GM10847 (cell line): ENCODE measurements around the gene AVEN.

Experiments
- POLR2A ChIP-seq: IDR thresholded peaks from 2 replicates; pipeline ENCODE4 v1.6.1; 2011; ENCODE audit not compliant: insufficient read length; ENCODE audit errors: extremely low read depth

Gene AVEN, protein sequence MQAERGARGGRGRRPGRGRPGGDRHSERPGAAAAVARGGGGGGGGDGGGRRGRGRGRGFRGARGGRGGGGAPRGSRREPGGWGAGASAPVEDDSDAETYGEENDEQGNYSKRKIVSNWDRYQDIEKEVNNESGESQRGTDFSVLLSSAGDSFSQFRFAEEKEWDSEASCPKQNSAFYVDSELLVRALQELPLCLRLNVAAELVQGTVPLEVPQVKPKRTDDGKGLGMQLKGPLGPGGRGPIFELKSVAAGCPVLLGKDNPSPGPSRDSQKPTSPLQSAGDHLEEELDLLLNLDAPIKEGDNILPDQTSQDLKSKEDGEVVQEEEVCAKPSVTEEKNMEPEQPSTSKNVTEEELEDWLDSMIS

DNA sequence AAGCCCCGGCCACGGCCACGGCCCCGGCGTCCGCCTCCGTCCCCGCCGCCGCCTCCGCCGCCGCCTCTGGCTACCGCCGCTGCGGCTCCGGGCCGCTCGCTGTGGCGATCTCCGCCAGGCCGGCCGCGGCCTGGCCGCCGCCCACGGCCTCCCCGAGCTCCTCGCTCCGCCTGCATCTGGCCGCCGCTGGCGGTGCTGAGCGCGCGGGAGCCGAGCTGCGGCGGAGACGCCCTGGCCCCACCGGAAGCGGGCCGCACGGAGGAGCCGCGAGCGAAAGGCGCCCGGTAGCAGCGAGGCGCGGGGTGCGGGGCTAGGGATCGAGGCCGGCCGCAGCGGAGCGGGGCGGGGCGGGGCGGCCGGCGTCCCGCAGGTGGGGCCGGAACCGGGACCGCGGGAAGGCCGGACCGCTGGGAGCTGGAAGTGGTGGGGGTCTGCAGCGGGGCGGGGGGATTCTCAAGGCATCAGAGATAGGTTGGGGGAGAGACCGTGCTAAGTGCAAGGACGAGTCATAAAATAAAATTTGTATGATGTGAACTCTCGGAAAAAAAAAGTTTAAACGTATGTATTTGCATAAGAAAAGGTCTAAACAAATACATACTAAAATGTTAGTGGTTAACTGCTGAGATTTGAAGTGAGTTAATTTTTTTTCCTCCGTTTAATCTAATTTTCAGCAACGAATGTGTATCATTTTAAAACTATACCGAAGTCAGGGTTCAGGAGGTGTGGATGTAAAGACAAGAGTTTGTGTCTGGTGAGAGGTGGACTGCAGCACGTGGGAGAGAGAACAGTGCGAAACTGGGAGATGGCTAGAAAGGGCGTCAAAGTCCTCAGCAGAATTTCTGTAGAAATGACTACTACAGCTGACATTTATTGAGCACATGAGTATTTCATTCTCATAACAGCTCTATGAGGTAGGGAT lies at the start of gene AVEN:
Gene AVEN, minus strand, starts transcription at position 334 of the 919 bp plus-strand sequence. Its CDS starts 158 bp downstream, at position 176.
- no peak for TF ChIP-seq POLR2A

DNA sequence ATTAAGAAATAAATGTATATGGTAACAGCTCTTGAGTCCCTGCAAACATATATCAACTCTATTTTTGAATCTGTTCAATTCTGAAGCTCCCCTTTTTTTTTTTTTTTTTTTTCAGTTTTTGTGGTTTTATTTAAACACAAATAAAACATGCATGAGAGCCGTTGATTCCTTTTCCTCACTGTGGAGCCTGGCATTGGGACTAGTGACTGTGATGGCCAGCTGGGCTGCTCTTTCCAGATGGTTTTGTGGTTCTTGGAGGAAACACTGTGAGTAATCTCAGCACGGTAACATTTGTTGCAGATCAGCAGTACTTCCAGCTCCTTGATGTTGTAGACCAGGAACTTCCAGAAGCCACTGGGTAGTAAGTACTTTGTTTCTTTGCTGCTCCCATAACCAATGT lies 46.7 kb upstream of the AVEN start:
- no peak for TF ChIP-seq POLR2A

DNA sequence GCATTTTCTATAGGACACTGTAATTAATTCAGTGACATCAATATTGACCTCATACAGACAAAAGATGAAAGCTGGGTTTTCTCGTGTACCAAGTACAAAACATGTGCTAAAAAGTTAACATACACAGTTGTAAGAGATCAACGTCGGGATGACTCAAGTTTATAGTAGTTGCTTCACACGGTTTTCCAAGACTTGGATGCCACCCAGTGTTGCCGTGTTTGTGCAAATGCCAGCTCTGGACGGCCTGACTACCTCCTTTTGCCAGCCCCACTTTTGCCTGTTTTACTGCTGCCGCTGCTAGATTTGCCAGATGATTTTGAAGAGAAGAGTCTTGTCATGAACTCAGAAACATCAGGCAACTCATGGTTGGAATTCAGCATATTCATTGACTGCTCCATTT lies 45.1 kb upstream of the AVEN start:
- TF ChIP-seq POLR2A = no peak

DNA sequence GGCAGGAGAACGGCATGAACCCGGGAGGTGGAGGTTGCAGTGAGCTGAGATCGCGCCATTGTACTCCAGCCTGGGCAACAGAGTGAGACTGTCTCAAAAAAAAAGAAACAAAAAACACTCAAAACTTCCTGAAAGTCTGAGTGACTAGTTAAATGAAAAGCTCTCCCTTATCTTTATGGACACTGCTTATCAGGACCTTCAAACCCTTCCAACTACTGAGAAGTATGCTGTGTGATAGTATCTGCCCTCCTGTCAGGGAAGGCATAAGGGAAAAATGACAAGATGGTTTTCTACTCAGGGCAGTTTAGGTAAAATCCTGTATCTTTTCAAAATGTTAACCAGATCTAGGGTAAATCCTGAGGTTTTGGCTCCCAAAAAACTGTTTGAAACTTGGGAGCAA lies 40.9 kb upstream of the AVEN start:
- TF ChIP-seq POLR2A = no peak

DNA sequence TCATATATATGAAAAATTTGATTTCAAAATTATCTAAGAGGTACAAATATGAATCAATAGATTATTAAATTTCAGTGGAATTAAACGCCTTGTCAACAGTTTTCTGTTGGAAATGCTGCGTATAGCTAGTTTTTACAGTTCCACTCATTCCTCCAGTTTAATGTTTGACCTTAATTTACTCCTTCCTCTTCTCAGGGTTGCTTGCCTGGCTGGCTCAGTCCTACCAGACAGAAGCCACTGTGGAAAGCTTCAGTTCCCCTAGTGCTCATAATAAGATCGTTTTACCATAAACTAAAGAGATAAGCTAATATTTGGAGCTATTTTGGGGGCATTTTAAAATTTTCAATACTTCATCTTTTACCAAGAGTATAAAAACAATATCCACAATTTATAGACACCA lies 39.9 kb upstream of the AVEN start:
- TF ChIP-seq POLR2A = no peak

DNA sequence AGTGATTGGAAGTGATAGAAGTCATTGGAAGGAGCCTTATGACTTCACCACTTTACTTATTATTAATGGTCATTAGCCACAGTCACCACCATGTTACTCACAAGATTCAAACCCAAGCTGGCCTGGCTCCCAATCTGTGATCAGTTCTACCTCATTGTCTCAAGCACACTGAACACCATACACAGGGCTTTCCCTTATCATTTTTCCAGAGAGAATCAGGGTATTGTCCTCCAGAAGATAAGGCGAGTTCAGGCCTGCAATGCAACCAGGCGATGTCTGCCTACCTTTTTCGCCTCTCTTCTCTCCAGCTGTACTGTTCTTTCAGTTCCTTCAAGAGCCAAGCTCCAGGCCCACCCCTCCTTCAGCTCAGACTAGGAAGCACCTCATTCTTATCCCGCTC lies 37.8 kb upstream of the AVEN start:
- no peak for TF ChIP-seq POLR2A

DNA sequence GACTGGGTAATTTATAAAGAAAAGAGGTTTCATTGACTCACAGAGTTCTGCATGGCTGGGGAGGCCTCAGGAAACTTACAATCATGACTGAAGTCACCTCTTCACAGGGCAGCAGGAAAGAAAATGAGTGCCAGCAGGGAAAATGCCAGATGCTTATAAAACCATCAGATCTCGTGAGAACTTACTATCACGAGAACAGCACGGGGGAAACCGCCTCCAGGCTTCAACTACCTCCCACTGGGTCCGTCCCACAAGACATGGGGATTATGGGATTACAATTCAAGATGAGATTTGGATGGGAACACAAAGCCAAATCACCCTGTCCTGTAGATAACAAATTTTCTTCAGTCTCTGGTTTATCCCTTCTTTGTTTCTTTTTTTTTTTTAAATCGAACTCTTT lies 31.0 kb upstream of the AVEN start:
- no peak for TF ChIP-seq POLR2A

DNA sequence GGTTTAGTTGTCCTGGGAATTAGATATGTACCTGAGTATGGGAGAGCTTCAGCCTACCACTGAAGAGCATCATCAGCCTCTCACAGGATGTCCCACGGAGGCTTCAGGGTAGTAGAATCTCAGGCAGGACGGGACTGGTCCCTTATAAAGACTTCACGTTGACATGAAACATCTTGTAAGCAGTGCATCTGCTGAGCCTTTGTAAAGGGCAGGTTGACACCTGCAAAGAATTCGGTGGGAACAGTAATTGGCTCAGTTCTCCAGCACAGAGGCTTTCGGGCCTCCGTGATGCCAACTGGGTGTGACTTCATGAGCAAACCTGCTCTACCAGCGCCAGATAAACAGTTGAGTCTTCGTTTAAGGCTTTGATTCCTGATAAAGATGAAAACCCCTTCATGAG lies 26.9 kb upstream of the AVEN start:
- no peak for TF ChIP-seq POLR2A

DNA sequence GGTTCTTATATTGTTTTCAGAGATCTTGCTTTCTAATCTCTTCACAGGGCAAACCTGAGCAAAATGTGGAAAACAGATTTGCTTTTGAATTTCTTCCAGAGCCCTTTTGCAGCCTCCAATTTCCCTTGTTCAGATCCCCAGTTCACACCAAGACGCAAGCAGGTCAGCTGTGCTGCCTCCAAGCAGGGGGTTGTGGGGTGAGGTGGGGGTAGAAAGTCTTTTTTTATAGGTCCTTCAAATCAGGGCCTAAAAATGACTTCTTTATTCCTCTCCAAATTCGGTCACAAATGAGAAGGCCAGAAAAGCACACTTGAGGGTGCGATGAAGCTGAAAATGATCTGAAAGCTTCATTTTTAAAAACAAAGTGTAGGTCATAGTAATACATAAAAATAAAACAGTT lies 26.3 kb upstream of the AVEN start:
- no peak for TF ChIP-seq POLR2A

DNA sequence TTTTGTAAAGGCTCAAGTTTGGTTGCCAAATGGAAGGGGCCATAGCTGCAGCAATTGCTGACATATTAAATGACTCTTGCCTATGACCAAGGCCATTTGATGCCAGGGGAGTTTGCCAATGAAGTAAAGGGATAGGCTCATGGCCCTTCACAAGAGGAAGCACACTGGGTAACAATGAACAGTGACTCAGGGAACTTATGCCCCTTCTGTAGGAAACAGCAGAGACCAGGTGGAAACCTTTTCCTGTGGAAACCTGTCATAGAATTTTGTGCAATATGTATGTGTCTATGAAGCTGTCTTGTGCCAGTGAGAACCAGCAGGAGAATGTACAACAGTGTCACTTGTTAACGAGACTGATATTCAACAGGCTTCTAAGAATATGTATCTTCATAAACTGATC lies 25.4 kb upstream of the AVEN start:
- TF ChIP-seq POLR2A = no peak

DNA sequence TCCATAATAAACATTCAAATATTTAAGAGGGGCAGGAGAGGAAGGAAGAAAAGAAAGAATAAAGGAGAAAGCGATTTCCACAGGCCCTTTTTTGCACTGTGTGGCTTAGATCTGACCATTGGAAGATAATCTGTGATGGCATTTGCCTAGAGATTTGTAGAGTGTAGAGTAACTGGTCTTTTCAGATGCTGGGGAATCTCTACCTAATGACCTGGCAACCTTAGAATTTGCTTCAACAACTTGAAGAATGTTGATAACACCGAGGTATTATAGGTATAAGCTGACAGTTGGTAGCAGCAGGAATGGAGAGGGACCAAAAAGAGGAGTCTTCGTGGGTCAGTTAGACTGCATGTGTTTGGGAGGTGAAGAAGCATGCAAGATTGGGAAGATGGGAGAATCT lies 20.9 kb upstream of the AVEN start:
- TF ChIP-seq POLR2A = no peak

DNA sequence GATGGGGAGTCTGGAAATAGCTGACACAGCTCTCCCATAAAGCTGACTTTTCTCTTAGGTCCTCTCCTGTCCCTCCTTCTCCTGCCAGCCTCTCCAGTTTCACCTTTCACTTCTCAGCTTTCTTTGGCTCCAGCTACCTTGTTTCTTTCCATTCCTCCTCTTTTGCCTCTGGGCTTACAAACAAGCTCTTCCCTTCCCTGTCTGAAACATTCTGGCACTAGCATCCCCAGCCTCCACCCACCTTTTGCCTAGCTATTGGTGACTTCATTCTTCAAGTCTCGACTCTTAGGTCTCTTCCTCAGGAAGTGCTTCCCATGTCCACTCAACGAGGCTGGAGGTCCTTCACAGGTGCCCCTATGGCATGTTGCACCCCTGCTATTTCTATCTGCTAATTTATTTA lies 20.5 kb upstream of the AVEN start:
- TF ChIP-seq POLR2A = no peak

DNA sequence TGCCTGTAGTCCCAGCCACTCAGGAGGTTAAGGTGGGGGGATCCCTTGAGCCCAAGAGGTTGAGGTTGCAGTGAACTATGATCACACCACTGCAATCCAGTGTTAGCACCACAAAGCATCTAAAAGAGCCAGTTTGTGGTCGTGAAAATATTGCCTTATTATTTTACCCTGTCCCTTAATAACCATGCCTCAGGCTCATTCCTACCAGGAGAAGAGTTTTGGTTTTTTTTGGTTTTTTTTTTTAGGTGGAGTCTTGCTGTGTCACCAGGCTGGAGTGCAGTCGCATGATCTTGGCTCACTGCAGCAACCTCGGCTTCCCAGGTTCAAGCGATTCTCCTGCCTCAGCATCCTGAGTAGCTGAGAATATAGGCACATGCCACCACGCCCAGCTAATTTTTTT lies 17.9 kb upstream of the AVEN start:
- TF ChIP-seq POLR2A = no peak

DNA sequence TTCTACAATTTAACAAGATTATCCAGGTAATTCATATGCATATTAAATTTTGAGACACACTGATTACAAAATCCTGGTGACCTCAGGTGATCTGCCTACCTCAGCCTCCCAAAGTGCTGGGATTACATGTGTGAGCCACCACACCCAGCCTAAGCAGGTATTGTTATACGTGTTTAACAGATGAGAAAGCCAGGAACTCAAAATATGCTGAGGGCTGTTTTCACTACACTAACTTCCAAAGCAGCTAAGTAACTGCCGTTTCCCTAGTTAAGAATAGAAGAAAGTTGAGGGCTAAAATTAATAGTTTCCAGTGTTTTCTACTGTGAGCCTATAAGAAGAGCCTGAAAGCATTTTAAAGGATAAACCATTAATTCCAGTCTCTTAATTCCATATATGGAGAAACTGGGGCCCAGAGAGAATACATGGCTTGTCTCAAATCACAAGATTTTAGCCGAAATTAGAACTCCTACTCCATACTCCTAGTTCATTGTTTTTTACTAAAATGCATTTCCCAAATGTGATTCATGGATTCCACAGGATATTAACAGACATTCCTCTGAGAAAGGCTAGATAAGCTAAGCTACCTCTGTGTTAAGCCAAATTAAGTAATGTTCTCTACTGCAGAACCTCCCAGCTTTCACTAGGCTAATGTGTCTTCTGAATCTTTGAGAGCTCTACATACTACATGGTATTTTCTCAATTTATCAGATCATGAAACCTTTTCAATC lies 17.0 kb upstream of the AVEN start:
- TF ChIP-seq POLR2A = no peak

DNA sequence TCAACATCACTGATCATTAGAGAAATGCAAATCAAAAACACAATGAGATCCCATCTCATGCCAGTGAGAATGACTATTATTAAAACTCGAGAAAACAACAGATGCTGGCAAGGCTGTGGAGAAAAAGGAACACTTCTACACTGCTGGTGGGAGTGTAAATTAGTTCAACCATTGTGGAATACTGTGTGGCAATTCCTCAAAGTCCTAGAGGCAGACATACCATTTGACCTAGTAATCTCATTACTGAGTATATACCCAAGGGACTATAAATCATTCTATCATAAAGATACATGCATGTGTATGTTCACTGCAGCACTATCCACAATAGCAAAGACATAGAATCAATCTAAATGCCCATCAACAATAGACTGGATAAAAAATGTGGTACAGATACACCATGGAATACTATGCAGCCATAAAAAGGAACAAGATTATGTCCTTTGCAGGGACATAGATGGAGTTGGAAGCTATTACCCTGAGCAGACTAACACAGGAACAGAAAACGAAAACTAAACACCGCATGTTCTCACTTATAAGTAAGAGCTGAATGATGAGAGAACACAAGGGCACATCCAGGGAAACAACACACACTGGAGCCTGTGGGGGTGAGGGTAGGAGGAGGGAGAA lies 15.2 kb upstream of the AVEN start:
- no peak for TF ChIP-seq POLR2A
